ENCODE results near the gene FCN3. TPM values are rescaled to one million over a fixed set of nuclear protein-coding genes. Genes with fewer than 3 reads are reported as not detected.

Gene FCN3
- total RNA-seq, 1 experiment from 2014 or later = 0.22 TPM

- Histone ChIP-seq H2BK12ac (ENCODE audit: insufficient read length, low read depth, low read length) (no peak overlapping the region), H3K27ac (ENCODE audit: insufficient read length, low read depth, low read length) (no peak overlapping the region), H2AFZ (ENCODE audit: low read length) (no peak overlapping the region), H3K9me3 (ENCODE audit: control insufficient read depth, low read depth, low read length) (no peaks in the 10 kb centered on the region), H3K18ac (ENCODE audit: insufficient read length, low read depth, low read length) (no peak overlapping the region), H4K20me1 (ENCODE audit: control insufficient read depth, insufficient read depth, insufficient read length) (peaks cover 4% of the 10 kb centered on the region), H3K9ac (ENCODE audit: extremely low read depth, insufficient read length, low read length) (no peak overlapping the region), H3K4me1 (ENCODE audit: insufficient read depth, low read length) (peaks cover 3% of the 10 kb centered on the region; the same call in 1 of the 2 replicates), H3K23me2 (ENCODE audit: insufficient read length, low read depth, low read length, poor library complexity, severe bottlenecking) (peaks cover 11% of the 10 kb centered on the region), H3K14ac (ENCODE audit: insufficient read depth, low read length) (no peak overlapping the region), H2BK120ac (ENCODE audit: low read depth, low read length, poor library complexity, severe bottlenecking) (no peak overlapping the region), H4K5ac (ENCODE audit: insufficient read length, low read depth, low read length) (no peak overlapping the region), H3K23ac (ENCODE audit: insufficient read length, low read depth, low read length) (no peak overlapping the region), H4K91ac (ENCODE audit: insufficient read length, low read depth, low read length) (no peak overlapping the region), H3K4ac (ENCODE audit: low read depth, low read length) (no peak overlapping the region), H2BK20ac (ENCODE audit: low read depth, low read length, poor library complexity, severe bottlenecking) (no peak overlapping the region), H2BK15ac (ENCODE audit: low read depth, low read length) (no peak overlapping the region), H3K79me2 (ENCODE audit: insufficient read depth, low read length) (no peaks in the 10 kb centered on the region), H4K8ac (replicated peaks; ENCODE audit: insufficient read length, low read depth, low read length) (no peak overlapping the region), H2BK5ac (ENCODE audit: insufficient read length, low read length) (no peak overlapping the region), H3K79me1 (ENCODE audit: insufficient read depth, low read depth, low read length, poor library complexity, severe bottlenecking) (no peaks in the 10 kb centered on the region), H3K27me3 (ENCODE audit: insufficient read depth, low read length) (peaks cover 15% of the 10 kb centered on the region; the same call in 1 of the 2 replicates), H3K56ac (ENCODE audit: insufficient read length, low read depth, low read length) (no peak overlapping the region), H2AK5ac (ENCODE audit: insufficient read length, low read length) (no peak overlapping the region), H3K4me2 (ENCODE audit: insufficient read depth, insufficient read length, low read length) (no peak overlapping the region), H3T11ph (ENCODE audit: low read length) (no peak overlapping the region)
- H3K27ac Mint-ChIP-seq = no peak overlapping the region
- TF ChIP-seq, protein P1, sequence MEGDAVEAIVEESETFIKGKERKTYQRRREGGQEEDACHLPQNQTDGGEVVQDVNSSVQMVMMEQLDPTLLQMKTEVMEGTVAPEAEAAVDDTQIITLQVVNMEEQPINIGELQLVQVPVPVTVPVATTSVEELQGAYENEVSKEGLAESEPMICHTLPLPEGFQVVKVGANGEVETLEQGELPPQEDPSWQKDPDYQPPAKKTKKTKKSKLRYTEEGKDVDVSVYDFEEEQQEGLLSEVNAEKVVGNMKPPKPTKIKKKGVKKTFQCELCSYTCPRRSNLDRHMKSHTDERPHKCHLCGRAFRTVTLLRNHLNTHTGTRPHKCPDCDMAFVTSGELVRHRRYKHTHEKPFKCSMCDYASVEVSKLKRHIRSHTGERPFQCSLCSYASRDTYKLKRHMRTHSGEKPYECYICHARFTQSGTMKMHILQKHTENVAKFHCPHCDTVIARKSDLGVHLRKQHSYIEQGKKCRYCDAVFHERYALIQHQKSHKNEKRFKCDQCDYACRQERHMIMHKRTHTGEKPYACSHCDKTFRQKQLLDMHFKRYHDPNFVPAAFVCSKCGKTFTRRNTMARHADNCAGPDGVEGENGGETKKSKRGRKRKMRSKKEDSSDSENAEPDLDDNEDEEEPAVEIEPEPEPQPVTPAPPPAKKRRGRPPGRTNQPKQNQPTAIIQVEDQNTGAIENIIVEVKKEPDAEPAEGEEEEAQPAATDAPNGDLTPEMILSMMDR (conservative IDR thresholded peaks at IDR 0.05) = no peak
- no peak overlapping the region for H3K4me3 Mint-ChIP-seq
- H3K36me3 Mint-ChIP-seq (ENCODE audit: insufficient read depth in 1 of 3, low read depth in 3 of 3) = peaks cover 0 to 13% (median 3%) of the 10 kb centered on the region in 3 experiments; a peak in 4 of 7 replicates
- no peaks in the 10 kb centered on the region; a peak in 1 of 5 replicates for H3K9me3 Mint-ChIP-seq
- peaks cover 17 to 28% of the 10 kb centered on the region in 2 experiments for H3K4me1 Mint-ChIP-seq
- WGBS (ENCODE audit: extremely low coverage, insufficient read length, low lambda C conversion rate) = no CpG with 5 or more reads among the region's 5 CpGs
- no peak for DNase-seq
- H3K27me3 Mint-ChIP-seq (ENCODE audit: low read depth) = peaks cover 47% of the 10 kb centered on the region
Measured at GRCh38 chr1:27355683-27356082, 18.9 kb downstream of the FCN3 start.

Measured in H9 (cell line).